ENCODE measurements around the gene FRMD6. TPM values are rescaled to one million over a fixed set of nuclear protein-coding genes. Genes with fewer than 3 reads are reported as not detected.

Gene FRMD6
- total and polyA plus RNA-seq, 9 of the 15 experiments (the other 6 are each of a cell fraction or from before 2014, with no cell fraction given): 0.11 to 0.92 (median 0.53) TPM

DNA sequence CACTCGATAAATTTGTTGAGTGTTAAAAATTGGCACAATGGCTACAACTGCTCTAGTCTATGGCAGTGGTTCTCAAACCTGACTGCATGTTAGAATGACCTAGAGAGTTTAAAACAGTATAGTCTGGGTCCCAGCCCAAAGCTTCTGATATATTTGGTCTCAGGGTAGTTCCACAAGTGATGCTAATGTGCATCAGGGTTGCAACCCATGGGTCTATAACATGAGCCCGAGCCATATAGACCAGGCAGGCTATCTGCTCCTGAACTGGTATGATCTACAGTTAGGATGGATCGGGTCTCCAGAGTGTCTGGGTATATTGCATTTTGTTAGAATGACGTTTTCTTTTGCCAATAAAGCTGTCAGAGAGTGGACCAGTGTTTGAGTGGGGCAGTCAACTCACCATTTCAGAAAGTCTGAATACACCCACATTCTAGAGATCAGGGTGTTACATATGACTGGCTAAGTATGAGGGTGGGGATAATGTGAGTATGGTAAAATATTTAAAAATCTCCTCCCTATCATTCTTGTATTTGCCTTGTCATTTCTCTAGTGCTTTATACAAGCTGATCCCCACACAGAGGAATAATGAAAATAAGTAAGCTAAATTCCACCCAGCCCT, 80.9 kb downstream of the FRMD6 start:
- BruUV-seq (replicated peaks): no TSS peak
- in situ Hi-C loops (cut with MboI) (no loop called here), intact Hi-C loops (cut with micrococcal nuclease) (no loop called here)
- no peak for ATAC-seq
- H3K36me3 ChIP-seq (ENCODE audit: control insufficient read depth, insufficient read depth, low read length): no peaks in the 10 kb centered on the region
- H3K27me3 ChIP-seq (ENCODE audit: control insufficient read depth in 2 of 2, insufficient read depth in 2 of 2, low read length in 2 of 2): no peaks in the 10 kb centered on the region
- H3K9ac ChIP-seq (ENCODE audit: insufficient read depth in 1 of 2, low read depth in 2 of 2, low read length in 2 of 2): no peak overlapping the region
- no peaks in the 10 kb centered on the region for H3K9me3 ChIP-seq (replicated peaks; ENCODE audit: control insufficient read depth, insufficient read depth, low read depth, low read length)
- CTCF ChIA-PET (ENCODE audit: low intra/inter-chr PET ratio): no interaction called here
- no peak overlapping the region for H2AFZ ChIP-seq (ENCODE audit: low read depth, low read length)
- TF ChIP-seq NCOA6 (IDR thresholded peaks at IDR 0.05): no peak
- TF ChIP-seq, protein P1, sequence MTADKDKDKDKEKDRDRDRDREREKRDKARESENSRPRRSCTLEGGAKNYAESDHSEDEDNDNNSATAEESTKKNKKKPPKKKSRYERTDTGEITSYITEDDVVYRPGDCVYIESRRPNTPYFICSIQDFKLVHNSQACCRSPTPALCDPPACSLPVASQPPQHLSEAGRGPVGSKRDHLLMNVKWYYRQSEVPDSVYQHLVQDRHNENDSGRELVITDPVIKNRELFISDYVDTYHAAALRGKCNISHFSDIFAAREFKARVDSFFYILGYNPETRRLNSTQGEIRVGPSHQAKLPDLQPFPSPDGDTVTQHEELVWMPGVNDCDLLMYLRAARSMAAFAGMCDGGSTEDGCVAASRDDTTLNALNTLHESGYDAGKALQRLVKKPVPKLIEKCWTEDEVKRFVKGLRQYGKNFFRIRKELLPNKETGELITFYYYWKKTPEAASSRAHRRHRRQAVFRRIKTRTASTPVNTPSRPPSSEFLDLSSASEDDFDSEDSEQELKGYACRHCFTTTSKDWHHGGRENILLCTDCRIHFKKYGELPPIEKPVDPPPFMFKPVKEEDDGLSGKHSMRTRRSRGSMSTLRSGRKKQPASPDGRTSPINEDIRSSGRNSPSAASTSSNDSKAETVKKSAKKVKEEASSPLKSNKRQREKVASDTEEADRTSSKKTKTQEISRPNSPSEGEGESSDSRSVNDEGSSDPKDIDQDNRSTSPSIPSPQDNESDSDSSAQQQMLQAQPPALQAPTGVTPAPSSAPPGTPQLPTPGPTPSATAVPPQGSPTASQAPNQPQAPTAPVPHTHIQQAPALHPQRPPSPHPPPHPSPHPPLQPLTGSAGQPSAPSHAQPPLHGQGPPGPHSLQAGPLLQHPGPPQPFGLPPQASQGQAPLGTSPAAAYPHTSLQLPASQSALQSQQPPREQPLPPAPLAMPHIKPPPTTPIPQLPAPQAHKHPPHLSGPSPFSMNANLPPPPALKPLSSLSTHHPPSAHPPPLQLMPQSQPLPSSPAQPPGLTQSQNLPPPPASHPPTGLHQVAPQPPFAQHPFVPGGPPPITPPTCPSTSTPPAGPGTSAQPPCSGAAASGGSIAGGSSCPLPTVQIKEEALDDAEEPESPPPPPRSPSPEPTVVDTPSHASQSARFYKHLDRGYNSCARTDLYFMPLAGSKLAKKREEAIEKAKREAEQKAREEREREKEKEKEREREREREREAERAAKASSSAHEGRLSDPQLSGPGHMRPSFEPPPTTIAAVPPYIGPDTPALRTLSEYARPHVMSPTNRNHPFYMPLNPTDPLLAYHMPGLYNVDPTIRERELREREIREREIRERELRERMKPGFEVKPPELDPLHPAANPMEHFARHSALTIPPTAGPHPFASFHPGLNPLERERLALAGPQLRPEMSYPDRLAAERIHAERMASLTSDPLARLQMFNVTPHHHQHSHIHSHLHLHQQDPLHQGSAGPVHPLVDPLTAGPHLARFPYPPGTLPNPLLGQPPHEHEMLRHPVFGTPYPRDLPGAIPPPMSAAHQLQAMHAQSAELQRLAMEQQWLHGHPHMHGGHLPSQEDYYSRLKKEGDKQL (CRISPR knock-in tag; IDR thresholded peaks at IDR 0.05; ENCODE audit: borderline replicate concordance): no peak
- TF ChIP-seq, protein P2, sequence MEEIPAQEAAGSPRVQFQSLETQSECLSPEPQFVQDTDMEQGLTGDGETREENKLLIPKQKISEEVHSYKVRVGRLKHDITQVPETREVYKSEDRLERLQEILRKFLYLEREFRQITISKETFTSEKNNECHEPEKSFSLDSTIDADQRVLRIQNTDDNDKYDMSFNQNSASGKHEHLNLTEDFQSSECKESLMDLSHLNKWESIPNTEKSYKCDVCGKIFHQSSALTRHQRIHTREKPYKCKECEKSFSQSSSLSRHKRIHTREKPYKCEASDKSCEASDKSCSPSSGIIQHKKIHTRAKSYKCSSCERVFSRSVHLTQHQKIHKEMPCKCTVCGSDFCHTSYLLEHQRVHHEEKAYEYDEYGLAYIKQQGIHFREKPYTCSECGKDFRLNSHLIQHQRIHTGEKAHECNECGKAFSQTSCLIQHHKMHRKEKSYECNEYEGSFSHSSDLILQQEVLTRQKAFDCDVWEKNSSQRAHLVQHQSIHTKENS (CRISPR knock-in tag; IDR thresholded peaks at IDR 0.05): no peak
- TF ChIP-seq SMARCA4 (IDR thresholded peaks at IDR 0.05): no peak
- no peak for TF ChIP-seq KHSRP (IDR thresholded peaks at IDR 0.05)
- TF ChIP-seq WHSC1 (IDR thresholded peaks at IDR 0.05; ENCODE audit: low read length): no peak
- POLR2A ChIA-PET: no interaction called here
- no peak overlapping the region for H3K27ac ChIP-seq (ENCODE audit: extremely low read depth, low read depth, low read length)
- WGBS (ENCODE audit: insufficient coverage, low coverage, missing lambda C conversion rate): 0% methylated on average over 4 of the region's 4 CpGs
- H3K9me1 ChIP-seq (ENCODE audit: control insufficient read depth, insufficient read depth, low read length): no peaks in the 10 kb centered on the region
- no peaks in the 10 kb centered on the region for H3K79me2 ChIP-seq (ENCODE audit: control insufficient read depth, insufficient read depth, low read length)
- no peaks in the 10 kb centered on the region for H4K20me1 ChIP-seq (replicated peaks; ENCODE audit: control insufficient read depth, insufficient read depth, low read length)
- H3K4me2 ChIP-seq (ENCODE audit: insufficient read depth, low read length): no peak overlapping the region
- no peaks in the 10 kb centered on the region for H3K4me1 ChIP-seq (replicated peaks in 1 of 2; ENCODE audit: control insufficient read depth in 2 of 2, insufficient read depth in 2 of 2, low read length in 2 of 2)
- FAIRE-seq: no peak
- no peak for DNase-seq (ENCODE audit: extremely low read depth in 1 of 4, low spot score in 3 of 4)
- H3K4me3 ChIP-seq: no peak overlapping the region
